Measurements from ENCODE around the gene PFN3. TPM values are rescaled to one million over a fixed set of nuclear protein-coding genes. Genes with fewer than 3 reads are reported as not detected.

Gene PFN3
- total and polyA plus RNA-seq, 2 of the 13 experiments (the other 11 are each of a cell fraction or from before 2014, with no cell fraction given) = not detected

GRCh38 chr5:177409043-177409801 is 8.8 kb upstream of the PFN3 start, which contains the start of gene F12 (continued):
- TF ChIP-seq HMGXB3 (CRISPR knock-in tag; IDR thresholded peaks at IDR 0.05; ENCODE audit: borderline replicate concordance) (no peak), AGO2 (optimal IDR thresholded peaks at IDR 0.05; ENCODE audit: low read depth, low read length) (no peak), ZNF138 (CRISPR knock-in tag; IDR thresholded peaks at IDR 0.05; ENCODE audit: low read depth) (no peak), FOXP1 (IDR thresholded peaks at IDR 0.05) (no peak), FOXP1 (CRISPR knock-in tag; IDR thresholded peaks at IDR 0.05) (0 out of 2 replicates have a peak, but pooled peaks have one; percentile 18), ZNF564 (CRISPR knock-in tag; IDR thresholded peaks at IDR 0.05) (no peak), GMEB2 (CRISPR knock-in tag; IDR thresholded peaks at IDR 0.05; ENCODE audit: low read depth) (no peak), DMTF1 (CRISPR knock-in tag; IDR thresholded peaks at IDR 0.05) (no peak), NCOR1 (IDR thresholded peaks at IDR 0.05; ENCODE audit: borderline replicate concordance, low read length) (no peak), ATF6 (CRISPR knock-in tag; conservative IDR thresholded peaks at IDR 0.05) (no peak), ZFP82 (CRISPR knock-in tag; IDR thresholded peaks at IDR 0.05; ENCODE audit: borderline replicate concordance) (no peak), FOSL2 (CRISPR knock-in tag; IDR thresholded peaks at IDR 0.05) (no peak), JUN (CRISPR knock-in tag; IDR thresholded peaks at IDR 0.05) (no peak), ZNF710 (CRISPR knock-in tag; IDR thresholded peaks at IDR 0.05; ENCODE audit: borderline replicate concordance) (no peak)

Data from HepG2 (cell line).